Measurements from ENCODE around the gene PIGC.

PIGC gene

GRCh38 chr1:172398970-172399755, 44.7 kb downstream of the PIGC start:
- peak; percentile 65 for DNase-seq (ENCODE audit: low spot score)

- no peak for DNase-seq (ENCODE audit: low spot score)
Observed at GRCh38 chr1:172398193-172398592, 45.7 kb downstream of the PIGC start.

- DNase-seq (ENCODE audit: low spot score) = no peak
Observed at GRCh38 chr1:172397633-172398032, 46.2 kb downstream of the PIGC start.

GRCh38 chr1:172397221-172397620, 46.6 kb downstream of the PIGC start:
- peak; percentile 47 for DNase-seq (ENCODE audit: low spot score)

GRCh38 chr1:172395576-172395975, 48.3 kb downstream of the PIGC start:
- no peak for DNase-seq (ENCODE audit: low spot score)

- DNase-seq (ENCODE audit: low spot score) = peak; percentile 51
Observed at GRCh38 chr1:172394811-172395210, 49.1 kb downstream of the PIGC start.

- DNase-seq (ENCODE audit: low spot score) = peak; percentile 84
Observed at GRCh38 chr1:172394141-172394751, 49.6 kb downstream of the PIGC start.

- DNase-seq (ENCODE audit: low spot score) = no peak
Observed at GRCh38 chr1:172393354-172393753, 50.5 kb downstream of the PIGC start.

- no peak for DNase-seq (ENCODE audit: low spot score)
Observed at GRCh38 chr1:172391976-172392375, 51.9 kb downstream of the PIGC start.

All from CD4-positive, alpha-beta T cell treated with Interleukin-2 at 100 ng/mL for 4 hours (primary cell).